KBM-7 (cell line): ENCODE measurements around the gene ABCD3.
A peak's percentile ranks its signal among the peaks of the same experiment; 100 is the strongest.

Experiments used
- DNase-seq: peaks from one replicate; pipeline ENCODE4 v3.0.0-alpha.2; 2015
- in situ Hi-C: fragments of 300-500 bp; cut with MboI; formaldehyde crosslinking; loops from 2 replicates; pipeline ENCODE4 v1.14.3; 2020; ENCODE audit warnings: low sequenced_read_pairs, low pct_unique_long_range_greater_than_20kb, mixed read lengths

Gene ABCD3

DNA sequence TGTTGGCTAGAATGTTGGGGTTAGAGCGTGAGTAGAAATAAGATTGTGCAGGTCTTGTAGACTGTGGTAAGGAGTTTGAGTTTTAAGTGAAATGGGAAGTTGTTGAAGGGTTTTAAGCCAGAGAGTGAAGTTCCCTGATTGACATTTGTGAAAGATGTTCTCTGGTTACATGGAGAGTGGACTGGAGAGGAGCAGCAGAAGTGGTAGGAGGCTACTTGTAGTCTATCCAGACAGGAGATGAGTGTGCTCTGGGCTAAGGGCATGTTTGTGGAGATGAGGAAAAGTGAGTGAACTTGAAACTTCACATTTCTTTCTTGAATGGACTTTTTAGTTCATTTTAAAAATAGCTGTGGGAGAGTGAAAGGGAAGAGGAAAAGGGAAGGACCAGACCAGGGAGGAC is 86.4 kb downstream of the ABCD3 start:
- DNase-seq: peak; percentile 79
- in situ Hi-C loops: loop anchor here (25.0 kb wide), 1 partner anchor 533 kb away; no protein-coding TSS in a partner anchor

DNA sequence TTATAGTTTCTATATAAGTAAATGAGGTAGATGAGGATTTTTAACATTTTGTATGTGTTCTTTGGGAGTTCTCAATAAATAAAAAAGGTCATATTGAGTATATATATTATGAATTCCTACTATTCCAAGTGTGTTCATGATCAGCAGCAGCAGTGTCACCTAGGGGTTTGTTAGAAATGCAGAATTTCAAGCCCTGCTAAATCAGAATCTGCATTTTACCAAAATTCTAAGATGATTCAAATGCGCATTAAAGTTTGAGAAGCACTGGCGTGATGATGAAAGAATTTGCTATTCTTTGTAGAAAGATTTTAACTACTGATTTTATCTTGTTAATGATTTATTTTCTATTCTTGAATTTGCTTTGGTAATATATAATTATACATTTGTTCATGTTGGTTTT is 94.6 kb downstream of the ABCD3 start:
- no peak for DNase-seq
- in situ Hi-C loops: loop anchor here (25.0 kb wide), 1 partner anchor 524 kb away; no protein-coding TSS in a partner anchor

DNA sequence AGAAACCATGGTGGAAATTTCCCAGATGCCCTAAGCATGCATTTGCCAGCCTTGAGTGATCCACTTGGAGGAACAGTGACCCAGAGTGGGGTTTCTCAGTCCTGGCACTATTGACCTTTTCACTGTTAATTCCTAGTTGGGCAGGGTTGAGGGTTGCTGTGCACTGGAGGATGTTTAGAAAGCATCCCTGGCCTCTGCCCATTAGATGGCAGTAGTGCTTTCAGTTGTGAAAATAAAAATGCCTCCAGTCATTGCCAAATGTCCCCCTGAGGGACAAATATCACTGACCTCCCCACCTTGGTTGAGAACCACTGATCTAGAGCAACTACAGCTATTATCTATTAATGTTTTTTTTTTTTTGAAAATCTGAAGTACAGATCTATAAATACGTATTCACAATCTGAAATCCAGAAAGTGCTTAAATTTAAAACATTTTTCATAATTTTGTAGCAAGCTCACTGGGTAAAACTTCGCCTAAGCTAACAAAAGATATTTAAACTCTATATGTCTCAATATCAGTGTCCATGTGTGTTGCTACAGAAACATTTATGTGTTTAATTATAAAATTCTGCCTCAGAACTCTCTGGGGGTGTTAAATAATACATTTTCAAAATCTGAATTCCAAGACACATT is 96.0 kb downstream of the ABCD3 start:
- in situ Hi-C loops: loop anchor here (25.0 kb wide), 1 partner anchor 523 kb away; no protein-coding TSS in a partner anchor
- peak; percentile 58 for DNase-seq

DNA sequence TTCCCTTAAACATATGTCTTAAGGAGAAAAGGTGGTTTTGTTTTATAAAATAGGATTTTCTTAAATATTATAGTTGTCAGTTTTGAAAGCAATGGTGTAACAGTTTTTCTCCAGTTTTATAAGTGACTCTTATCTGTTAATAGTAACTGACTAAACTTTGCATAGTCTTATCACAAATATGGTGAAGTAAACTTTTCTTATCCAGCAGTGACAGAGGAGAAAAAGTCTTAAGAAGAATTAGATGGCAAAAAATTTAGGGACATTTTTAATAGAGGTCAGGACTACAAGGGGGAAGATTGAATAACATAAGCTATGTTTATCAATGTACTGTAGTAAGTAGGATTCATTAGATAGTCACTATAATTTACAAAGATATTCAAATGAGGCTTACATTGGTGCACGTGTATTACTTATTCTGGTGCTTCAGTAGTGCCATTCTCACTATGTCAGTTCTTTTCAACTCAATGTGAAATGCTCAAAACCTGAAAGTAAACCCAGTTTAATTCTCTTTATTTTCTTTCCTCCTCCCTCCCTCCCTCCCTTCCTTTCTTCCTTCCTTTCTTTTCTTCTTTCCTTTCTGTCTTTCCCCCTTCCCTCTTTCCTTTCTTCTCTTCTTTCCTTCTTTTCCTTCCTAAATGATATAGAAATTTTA is 97.2 kb downstream of the ABCD3 start:
- in situ Hi-C loops: loop anchor here (25.0 kb wide), 1 partner anchor 522 kb away; no protein-coding TSS in a partner anchor

DNA sequence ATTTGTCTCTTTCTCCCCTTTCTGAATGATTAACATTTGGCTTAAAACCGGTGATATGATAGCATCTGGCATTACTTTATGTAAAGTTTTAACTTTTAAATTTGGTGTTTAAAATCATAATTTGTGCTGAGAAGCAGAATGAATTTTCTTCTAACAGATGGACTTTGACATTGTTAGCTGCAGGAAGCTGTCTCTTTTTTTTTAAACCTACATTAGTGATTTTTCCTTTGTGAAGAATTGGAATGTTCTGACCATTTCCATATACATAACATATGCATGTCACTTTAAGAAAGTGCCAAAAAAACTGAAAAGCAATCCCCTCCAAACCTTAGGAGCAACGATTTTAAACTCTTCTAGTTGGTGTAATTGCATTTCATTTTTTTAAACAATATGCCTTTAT is 101.2 kb downstream of the ABCD3 start:
- DNase-seq: no peak
- in situ Hi-C loops: loop anchor here (25.0 kb wide), 1 partner anchor 518 kb away; no protein-coding TSS in a partner anchor

More for the DNA sequence above, 97.2 kb downstream of the ABCD3 start:
- DNase-seq: no peak

DNA sequence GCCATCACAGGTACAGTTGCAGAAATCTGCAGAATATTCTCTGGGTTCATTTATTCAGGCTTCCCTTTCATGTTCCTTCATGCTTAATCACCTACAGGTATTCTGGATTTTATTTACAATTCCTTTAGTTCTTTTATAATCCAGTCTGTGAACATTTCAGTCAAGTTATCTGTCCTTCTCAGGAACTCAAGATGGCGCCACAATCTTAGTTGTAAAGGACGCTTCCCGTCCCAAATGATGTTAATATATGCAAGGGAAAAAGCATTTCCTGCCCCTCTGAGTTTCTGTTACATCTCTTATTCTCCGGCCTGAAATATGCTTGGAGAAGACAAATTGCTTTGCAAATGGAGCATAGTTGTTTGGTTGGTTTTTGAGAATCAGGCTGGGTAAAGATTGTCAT is 104.1 kb downstream of the ABCD3 start:
- in situ Hi-C loops: loop anchor here (10.0 to 25.0 kb wide), 2 partner anchors 282 to 515 kb away; no protein-coding TSS in a partner anchor
- DNase-seq: peak; percentile 61

DNA sequence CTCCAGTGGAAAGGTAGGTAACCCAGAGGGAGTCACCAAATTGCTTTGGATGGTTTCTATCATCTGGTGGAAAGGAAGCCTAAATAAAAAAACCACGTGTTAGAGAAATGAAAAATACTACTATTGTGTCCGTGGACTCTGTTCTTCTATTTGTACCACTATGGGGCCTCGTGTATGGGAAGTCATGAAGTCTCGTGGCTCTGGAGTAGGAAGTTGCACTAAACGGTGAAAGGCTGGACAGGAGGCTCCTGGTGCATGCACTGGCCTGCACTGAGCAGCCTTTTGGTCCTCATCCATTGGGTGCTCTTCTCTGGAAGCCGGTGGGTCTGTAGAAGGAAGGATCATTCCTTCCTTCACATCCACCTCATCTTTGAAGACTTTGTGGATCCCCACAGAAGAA is 106.3 kb downstream of the ABCD3 start:
- in situ Hi-C loops: loop anchor here (10.0 to 25.0 kb wide), 2 partner anchors 280 to 513 kb away; no protein-coding TSS in a partner anchor
- no peak for DNase-seq

DNA sequence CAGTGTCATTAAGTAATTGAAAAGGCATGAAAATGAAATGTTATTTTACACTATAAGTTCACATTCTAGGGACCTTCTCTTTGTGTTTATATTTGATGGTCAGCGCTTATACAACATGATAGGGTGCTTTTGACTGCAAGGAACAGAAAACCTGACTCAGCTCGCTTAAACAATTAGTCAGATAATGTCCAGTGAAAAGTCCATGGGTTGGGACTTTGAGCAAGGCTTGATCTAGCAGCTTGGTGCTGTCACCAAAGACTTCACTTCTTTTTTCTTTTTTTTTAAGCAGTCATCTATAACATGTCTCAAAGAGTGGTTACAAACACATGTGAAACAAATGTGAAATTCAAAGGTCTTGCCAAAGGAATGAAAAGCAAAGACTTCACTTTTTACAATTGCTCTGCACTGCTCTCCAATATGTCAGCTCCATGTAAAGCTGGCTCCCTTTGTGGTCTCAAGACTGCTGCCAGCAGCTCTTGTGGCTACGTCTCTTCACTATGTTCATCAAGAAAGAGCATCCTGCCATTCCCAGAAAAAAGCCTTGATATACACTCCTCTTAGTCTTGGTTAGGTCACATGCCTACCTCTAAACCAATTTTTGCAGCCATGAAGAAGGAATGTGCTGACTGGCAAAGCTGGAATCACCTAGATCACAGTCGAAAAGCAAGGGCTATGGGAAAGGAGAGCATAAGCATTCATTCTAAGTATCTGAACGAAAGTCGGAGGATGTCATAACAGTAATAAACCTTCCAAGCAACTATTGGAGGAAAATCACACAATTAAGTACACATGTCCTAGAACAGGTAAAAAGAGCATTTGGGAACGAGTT is 108.2 kb downstream of the ABCD3 start:
- no peak for DNase-seq
- in situ Hi-C loops: loop anchor here (10.0 kb wide), 1 partner anchor 278 kb away; no protein-coding TSS in a partner anchor

DNA sequence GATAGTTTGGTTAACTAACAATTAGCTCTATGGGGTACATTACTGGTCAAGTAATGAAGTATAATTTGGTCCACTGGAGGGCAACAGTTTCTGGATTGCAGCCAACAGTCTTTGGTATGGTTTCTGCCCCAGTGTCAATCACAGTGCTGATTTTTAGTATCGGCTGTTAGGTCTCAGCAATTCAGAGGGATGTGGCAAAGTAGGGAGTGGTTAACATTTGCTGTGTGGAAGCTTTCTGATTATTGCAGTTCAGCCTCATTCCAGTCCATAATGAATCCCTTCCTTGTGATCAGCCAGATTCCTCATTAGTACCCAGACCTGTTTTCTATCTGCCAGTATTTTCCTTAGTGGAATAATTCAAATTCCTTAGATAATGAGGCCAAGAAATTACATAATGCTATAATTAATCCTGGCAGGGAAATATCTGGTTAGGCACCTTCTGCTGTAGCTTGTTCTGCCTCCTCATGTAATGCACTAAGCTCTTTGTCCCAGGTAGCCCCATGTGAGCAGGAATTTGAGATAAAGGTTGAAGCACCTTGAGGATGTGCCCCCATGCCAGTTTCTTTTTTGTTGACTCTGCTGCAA is 109.3 kb downstream of the ABCD3 start:
- DNase-seq: peak; percentile 14
- in situ Hi-C loops: loop anchor here (10.0 kb wide), 1 partner anchor 277 kb away; no protein-coding TSS in a partner anchor

DNA sequence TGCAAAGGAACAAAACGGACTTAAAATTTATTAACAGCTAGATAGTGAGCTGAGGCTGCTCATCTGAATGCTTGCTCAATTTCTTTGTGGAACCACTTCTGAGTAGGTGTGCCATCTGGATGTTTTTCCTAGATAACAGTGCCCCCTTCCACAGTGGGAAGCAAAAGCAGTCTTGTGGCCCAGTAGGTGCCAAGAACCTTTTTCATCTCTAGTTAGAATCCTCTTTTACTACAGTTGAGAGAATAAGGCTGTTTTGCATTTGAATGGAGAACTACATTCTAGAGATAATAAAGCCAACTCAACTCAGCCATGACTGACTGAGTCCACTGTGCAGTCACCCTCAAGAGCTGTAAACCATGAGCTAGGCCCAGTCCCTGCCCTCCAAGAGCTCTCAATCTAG is 110.1 kb downstream of the ABCD3 start:
- no peak for DNase-seq
- in situ Hi-C loops: loop anchor here (10.0 kb wide), 1 partner anchor 277 kb away; no protein-coding TSS in a partner anchor

DNA sequence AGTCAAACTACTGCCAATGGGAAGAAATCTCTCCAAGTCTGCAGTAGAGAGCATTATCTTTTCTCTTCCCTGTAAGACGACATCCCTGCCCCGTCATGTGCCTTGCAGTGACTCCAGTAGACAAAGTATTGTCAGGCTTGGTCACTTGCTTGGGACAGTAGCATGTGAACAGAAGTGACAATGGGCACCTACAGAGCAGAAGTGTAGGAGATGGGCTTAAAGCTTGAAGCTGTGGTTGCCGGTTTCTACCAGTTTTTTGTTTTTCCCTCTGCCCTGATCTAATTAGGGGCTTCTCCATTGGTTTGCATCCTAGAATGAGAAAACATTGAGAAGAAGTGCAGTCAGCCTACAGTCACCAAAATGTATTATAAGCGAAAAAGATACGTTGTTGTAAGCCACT is 110.6 kb downstream of the ABCD3 start:
- in situ Hi-C loops: loop anchor here (10.0 kb wide), 1 partner anchor 276 kb away; no protein-coding TSS in a partner anchor
- DNase-seq: no peak

DNA sequence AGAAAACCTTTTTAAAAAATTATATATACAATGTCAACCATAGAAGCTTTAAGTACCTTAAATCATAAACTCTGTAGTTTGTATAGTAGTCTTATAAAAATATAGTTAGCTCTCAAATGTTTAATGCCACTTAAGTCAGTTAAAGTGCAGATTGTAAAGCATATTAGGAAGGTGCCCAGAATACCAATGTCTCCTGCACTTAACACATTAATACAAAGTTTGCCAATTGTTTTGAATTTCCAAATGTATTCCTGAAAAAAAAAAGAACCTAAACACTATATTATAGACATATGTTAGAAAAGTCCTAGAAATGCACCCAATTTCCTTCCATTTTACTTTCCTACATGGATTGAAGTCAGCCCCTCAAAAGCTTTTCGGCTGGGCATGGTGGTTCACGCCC is 111.2 kb downstream of the ABCD3 start:
- DNase-seq: no peak
- in situ Hi-C loops: loop anchor here (10.0 kb wide), 1 partner anchor 275 kb away; no protein-coding TSS in a partner anchor

DNA sequence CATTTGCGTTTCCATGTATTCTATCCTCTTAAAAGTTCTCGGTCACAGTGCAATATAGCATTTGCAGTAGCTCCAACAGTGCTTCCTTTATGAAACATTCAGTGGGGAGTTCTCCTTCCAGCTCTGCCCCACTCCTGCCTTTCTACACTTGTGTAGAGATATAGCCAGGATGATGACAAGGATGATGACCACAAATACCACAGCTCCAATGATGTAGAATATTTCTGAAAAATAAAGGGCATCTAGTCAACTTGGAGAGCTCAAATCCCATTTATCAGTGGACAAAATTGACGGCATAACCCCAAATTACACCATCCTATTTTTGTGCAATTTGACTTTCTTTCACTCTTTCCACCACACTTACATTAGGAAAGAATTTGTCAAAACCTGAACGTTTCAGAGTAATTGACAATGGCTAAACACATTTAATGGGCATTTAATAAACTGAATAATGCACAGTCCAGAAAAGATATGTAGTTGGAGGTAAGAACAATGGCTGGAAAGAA is 112.2 kb downstream of the ABCD3 start:
- DNase-seq: no peak
- in situ Hi-C loops: no loop called here

DNA sequence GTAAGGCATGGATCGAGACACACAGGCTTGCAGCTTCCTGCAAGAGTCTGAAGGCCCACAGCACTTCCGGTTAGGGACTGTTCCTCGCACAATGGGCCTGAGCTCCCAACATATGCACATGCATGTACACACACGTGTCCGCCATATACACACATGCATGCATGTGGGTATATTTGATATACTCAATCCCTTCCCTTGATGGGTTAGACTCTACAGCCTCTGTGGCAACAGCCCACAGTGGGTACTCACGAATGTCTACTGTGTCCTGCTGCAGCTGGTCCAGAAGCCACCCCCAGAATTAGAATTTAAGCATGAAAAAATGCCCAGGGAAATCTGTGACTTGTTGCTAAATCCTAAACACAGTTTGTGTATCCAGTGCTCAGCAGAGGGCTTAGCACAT is 113.5 kb downstream of the ABCD3 start:
- in situ Hi-C loops: no loop called here
- no peak for DNase-seq

DNA sequence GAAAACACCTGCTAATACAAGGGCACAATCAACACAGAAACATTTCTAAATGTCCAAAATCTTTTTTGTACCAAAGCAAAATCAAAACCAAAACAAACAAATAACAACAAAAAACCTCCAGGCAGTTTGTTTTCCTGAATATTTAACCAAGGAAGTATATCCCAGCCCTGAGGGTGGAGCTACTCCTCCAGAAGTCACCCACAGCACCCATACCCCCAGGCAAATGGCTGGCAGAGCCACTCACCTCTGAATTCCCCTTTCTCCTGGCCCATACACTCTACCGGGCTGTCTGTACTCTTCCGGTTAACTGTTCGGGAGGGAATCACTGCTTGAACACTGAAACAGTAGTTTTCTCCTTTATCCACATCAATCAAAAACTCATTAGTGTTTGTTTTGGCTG is 113.9 kb downstream of the ABCD3 start:
- in situ Hi-C loops: no loop called here

DNA sequence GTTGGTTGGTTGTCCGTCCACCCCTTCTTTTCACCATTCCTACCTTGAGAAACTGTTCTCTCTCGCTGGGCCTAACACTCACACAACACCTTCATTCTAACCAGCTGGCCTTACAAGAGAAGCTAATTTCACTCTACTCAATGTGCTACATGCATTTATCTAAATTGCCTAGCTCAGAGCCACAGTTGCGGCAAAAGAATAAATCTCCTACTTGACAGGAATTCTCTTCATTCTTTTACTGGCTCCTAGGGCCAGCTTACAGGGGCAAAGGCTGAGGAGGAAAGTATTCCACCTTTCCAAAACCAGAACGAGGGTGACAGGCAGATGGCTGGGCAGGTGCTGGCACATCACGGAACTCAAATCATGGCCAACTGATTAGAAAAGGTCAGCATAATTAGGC is 116.9 kb downstream of the ABCD3 start:
- DNase-seq: no peak
- in situ Hi-C loops: no loop called here

More for the DNA sequence above, 113.9 kb downstream of the ABCD3 start:
- DNase-seq: no peak

DNA sequence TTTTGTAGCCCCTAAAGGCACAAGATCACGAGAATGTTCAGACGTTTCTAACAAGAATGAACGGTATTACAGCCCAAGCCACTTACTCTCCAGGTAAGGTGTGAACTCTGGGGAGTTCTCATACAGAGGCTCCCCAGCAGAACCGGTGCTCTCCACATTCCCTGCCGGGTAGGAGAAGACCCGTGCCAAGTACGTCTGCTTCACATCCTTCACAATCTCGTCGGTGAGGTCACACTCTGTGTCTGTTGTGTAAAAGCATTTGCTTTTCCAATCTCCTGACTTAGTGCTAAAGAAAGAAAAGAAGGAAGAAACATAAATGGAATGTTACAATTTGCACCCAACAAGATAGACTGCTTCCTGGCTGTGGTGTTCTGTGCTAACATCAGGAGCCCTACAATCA is 117.7 kb downstream of the ABCD3 start:
- in situ Hi-C loops: no loop called here
- no peak for DNase-seq

DNA sequence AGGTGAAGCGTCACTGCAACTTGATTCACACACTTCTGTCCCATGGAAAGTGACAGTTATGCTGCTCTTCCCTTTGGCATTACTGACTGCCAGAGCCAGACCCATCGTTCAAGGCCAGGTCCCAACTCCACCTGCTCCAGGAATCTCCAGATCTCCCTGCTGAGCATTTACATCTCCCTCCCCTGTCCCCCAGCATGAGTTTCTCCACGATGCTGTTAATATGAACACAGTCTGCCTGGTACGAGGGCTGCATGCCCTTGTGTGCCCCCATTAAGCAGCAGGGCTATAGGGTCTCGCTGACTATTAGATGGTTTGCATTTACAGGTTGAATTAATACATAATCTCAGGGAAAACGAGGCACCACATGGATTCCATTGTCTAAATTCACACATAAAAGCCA is 119.1 kb downstream of the ABCD3 start:
- DNase-seq: no peak
- in situ Hi-C loops: no loop called here
